Liver (tissue), 9 donors: ENCODE data around the gene FOXK1. TPM values are rescaled to one million over a fixed set of nuclear protein-coding genes. Genes with fewer than 3 reads are reported as not detected.

Experiments used
- DNase-seq: peaks from one replicate; pipeline ENCODE4 v3.0.0-alpha.2; 2017; ENCODE audit warnings: low spot score
- H3K27ac ChIP-seq, 2 donors: one replicate each; pipeline ENCODE4 v1.7.0; 2013; ENCODE audit warnings: inconsistent platforms in 2 of 2, low read length in 2 of 2, control low read depth in 1 of 2, low read depth in 1 of 2, mild to moderate bottlenecking in 1 of 2
- H3K27me3 ChIP-seq, 4 donors: one replicate each; pipeline versions ENCODE4 v1.6.1 to v1.7.0; 2013; ENCODE audit warnings: low read length in 3 of 4, inconsistent platforms in 1 of 4, mild to moderate bottlenecking in 1 of 4, moderate library complexity in 1 of 4; ENCODE audit not compliant: control insufficient read depth in 4 of 4, insufficient read depth in 4 of 4
- H3K36me3 ChIP-seq, 4 donors: one replicate each; pipeline versions ENCODE4 v1.6.1 to v1.7.0; 2013; ENCODE audit warnings: low read length in 3 of 4, mild to moderate bottlenecking in 3 of 4, low read depth in 1 of 4, moderate library complexity in 1 of 4; ENCODE audit not compliant: control insufficient read depth in 4 of 4, insufficient read depth in 3 of 4
- H3K4me1 ChIP-seq, 4 donors: one replicate each; pipeline versions ENCODE4 v1.6.1 to v1.7.0; 2013; ENCODE audit warnings: low read length in 3 of 4, mild to moderate bottlenecking in 3 of 4, moderate library complexity in 1 of 4; ENCODE audit not compliant: control insufficient read depth in 4 of 4, insufficient read depth in 4 of 4
- H3K4me3 ChIP-seq, 3 donors: one replicate each; pipeline versions ENCODE4 v1.6.1 to v1.7.0; 2013; ENCODE audit warnings: low read length in 3 of 3, control low read depth in 1 of 3, low read depth in 1 of 3, mild to moderate bottlenecking in 1 of 3
- H3K9ac ChIP-seq, 2 donors: one replicate each; pipeline ENCODE4 v1.7.0; 2013; ENCODE audit warnings: low read length in 2 of 2, mild to moderate bottlenecking in 2 of 2, moderate library complexity in 2 of 2, control low read depth in 1 of 2, low read depth in 1 of 2
- H3K9me3 ChIP-seq, 4 donors: one replicate each; pipeline versions ENCODE4 v1.6.1 to v1.7.0; 2013; ENCODE audit warnings: low read length in 3 of 4; ENCODE audit not compliant: control insufficient read depth in 4 of 4
- FOXA1 ChIP-seq: IDR thresholded peaks from 2 replicates; pipeline ENCODE4 v1.6.1; 2016; ENCODE audit warnings: antibody characterized with exemption
- FOXA2 ChIP-seq: IDR thresholded peaks from 2 replicates; pipeline ENCODE4 v1.6.1; 2016; ENCODE audit warnings: antibody characterized with exemption
- GABPA ChIP-seq, 2 donors: IDR thresholded peaks in 1 of 2; conservative IDR thresholded peaks in 1 of 2; 2 replicates each; pipeline ENCODE4 v1.6.1; 2016; ENCODE audit warnings: antibody characterized with exemption in 2 of 2, mild to moderate bottlenecking in 1 of 2, moderate library complexity in 1 of 2
- HNF4A ChIP-seq, 2 donors: conservative IDR thresholded peaks; 2 replicates each; pipeline ENCODE4 v1.6.1; 2016; ENCODE audit warnings: antibody characterized with exemption in 2 of 2, mild to moderate bottlenecking in 2 of 2
- HNF4G ChIP-seq: IDR thresholded peaks from 2 replicates; pipeline ENCODE4 v1.6.1; 2016; ENCODE audit warnings: antibody characterized with exemption
- NR2F2 ChIP-seq: IDR thresholded peaks from 2 replicates; pipeline ENCODE4 v1.6.1; 2016; ENCODE audit warnings: antibody characterized with exemption
- RXRA ChIP-seq, 2 donors: IDR thresholded peaks; 2 replicates each; pipeline ENCODE4 v1.6.1; 2017 to 2018; ENCODE audit warnings: antibody characterized with exemption in 2 of 2, mild to moderate bottlenecking in 1 of 2
- SP1 ChIP-seq: IDR thresholded peaks from 2 replicates; pipeline ENCODE4 v1.6.1; 2018; ENCODE audit warnings: antibody characterized with exemption, mild to moderate bottlenecking
- TAF1 ChIP-seq: conservative IDR thresholded peaks from 2 replicates; pipeline ENCODE4 v1.6.1; 2016; ENCODE audit warnings: antibody characterized with exemption, mild to moderate bottlenecking
- YY1 ChIP-seq: IDR thresholded peaks from 2 replicates; pipeline ENCODE4 v1.6.1; 2016; ENCODE audit warnings: antibody characterized with exemption, mild to moderate bottlenecking
- WGBS: extraction: QIAGEN DNeasy Blood & Tissue Kit; methylation state at CpG from one replicate; pipeline ENCODE4 v1.1.7; 2013; 5-methylcytosine and 5-hydroxymethylcytosine counted together
- polyA plus RNA-seq, 2 donors: library from polyadenylated mRNA; stranded (reverse) in 1 of 2; unstranded in 1 of 2; fragments of 200-250 nt in 1 of 2; fragments of >200 nt in 1 of 2; fragmentation: Nextera tagmentation in 1 of 2; extraction: Ambion mirVana in 1 of 2; gene quantifications; one replicate each; pipeline versions ENCODE4 v1.2.1 to v1.2.3, GENCODE V29; 2013 to 2015
- total RNA-seq, 2 donors: library from RNA; depleted of rRNA; stranded (reverse); fragments of >200 nt; gene quantifications; one replicate each; pipeline ENCODE4 v1.2.3, GENCODE V29; 2014
- TF ChIP-seq, protein P1 (sequence below): fragments of 150-350 bp; IDR thresholded peaks from 2 replicates; pipeline ENCODE4 v1.5.1; 2017; ENCODE audit warnings: improper control_type of control experiment, low read depth, low read length; ENCODE audit not compliant: missing input control
- TF ChIP-seq, protein P2 (sequence below): IDR thresholded peaks from 2 replicates; pipeline ENCODE4 v1.6.1; 2016; ENCODE audit warnings: antibody characterized with exemption
- TF ChIP-seq, protein P3 (sequence below): IDR thresholded peaks from 2 replicates; pipeline ENCODE4 v1.6.1; 2016; ENCODE audit warnings: antibody characterized with exemption
- TF ChIP-seq, protein P4 (sequence below): IDR thresholded peaks from 2 replicates; pipeline ENCODE4 v1.6.1; 2016; ENCODE audit warnings: antibody characterized with exemption, mild to moderate bottlenecking
- TF ChIP-seq, protein P5 (sequence below): IDR thresholded peaks from 2 replicates; pipeline ENCODE4 v1.6.1; 2016; ENCODE audit warnings: antibody characterized with exemption
- donor health status: healthy.
- donor health status: healthy.
- donor health status: healthy.
- donor health status: healthy.
- donor health status: healthy.

FOXK1 gene
- total and polyA plus RNA-seq, 4 donors: 1.2 to 8.5 (median 4.4) TPM

DNA sequence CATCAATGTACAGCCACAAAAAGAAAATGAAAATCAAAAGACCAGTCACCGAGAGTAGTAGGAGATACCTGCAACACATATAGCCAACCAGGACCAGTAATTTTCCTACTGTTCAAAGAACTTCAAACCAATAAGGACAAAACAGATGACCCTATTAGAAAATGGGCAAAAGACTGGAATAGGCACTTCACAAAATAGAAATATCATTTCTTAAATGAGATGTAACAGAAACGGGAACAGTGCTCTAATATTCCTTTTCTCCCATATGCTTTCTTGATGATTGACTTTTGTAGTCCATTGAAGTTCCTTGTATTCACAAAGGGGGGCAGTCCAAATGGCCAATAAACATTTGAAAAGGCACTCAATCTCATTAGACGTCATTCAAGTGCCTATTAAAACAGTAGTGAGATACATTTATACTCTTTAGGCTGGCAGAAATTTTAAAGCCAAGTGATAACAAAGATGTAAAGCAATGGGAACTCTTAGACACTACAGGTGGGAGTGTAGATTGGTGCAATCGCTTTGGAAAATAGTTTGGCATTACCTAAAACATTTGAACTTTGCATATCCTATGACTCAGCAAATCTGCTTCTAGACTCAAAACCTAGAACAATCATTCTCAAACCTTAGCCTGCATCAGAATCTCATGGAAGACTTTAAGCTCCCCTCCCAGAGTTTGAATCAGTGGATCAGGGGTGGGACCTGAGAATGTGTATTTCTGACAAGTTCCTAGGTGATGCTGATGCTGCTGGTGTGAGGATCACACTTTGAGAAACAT is 24.3 kb upstream of the FOXK1 start (continued):
- TF ChIP-seq, protein P1, sequence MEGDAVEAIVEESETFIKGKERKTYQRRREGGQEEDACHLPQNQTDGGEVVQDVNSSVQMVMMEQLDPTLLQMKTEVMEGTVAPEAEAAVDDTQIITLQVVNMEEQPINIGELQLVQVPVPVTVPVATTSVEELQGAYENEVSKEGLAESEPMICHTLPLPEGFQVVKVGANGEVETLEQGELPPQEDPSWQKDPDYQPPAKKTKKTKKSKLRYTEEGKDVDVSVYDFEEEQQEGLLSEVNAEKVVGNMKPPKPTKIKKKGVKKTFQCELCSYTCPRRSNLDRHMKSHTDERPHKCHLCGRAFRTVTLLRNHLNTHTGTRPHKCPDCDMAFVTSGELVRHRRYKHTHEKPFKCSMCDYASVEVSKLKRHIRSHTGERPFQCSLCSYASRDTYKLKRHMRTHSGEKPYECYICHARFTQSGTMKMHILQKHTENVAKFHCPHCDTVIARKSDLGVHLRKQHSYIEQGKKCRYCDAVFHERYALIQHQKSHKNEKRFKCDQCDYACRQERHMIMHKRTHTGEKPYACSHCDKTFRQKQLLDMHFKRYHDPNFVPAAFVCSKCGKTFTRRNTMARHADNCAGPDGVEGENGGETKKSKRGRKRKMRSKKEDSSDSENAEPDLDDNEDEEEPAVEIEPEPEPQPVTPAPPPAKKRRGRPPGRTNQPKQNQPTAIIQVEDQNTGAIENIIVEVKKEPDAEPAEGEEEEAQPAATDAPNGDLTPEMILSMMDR: no peak
- TF ChIP-seq RXRA (IDR thresholded peaks at IDR 0.05) (no peak), FOXA1 (no peak), YY1 (no peak), HNF4A (conservative IDR thresholded peaks at IDR 0.05) (no peak), TAF1 (no peak), FOXA2 (no peak)
- TF ChIP-seq, protein P2, sequence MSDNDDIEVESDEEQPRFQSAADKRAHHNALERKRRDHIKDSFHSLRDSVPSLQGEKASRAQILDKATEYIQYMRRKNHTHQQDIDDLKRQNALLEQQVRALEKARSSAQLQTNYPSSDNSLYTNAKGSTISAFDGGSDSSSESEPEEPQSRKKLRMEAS: no peak
- TF ChIP-seq, protein P3, sequence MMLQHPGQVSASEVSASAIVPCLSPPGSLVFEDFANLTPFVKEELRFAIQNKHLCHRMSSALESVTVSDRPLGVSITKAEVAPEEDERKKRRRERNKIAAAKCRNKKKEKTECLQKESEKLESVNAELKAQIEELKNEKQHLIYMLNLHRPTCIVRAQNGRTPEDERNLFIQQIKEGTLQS: no peak

DNA sequence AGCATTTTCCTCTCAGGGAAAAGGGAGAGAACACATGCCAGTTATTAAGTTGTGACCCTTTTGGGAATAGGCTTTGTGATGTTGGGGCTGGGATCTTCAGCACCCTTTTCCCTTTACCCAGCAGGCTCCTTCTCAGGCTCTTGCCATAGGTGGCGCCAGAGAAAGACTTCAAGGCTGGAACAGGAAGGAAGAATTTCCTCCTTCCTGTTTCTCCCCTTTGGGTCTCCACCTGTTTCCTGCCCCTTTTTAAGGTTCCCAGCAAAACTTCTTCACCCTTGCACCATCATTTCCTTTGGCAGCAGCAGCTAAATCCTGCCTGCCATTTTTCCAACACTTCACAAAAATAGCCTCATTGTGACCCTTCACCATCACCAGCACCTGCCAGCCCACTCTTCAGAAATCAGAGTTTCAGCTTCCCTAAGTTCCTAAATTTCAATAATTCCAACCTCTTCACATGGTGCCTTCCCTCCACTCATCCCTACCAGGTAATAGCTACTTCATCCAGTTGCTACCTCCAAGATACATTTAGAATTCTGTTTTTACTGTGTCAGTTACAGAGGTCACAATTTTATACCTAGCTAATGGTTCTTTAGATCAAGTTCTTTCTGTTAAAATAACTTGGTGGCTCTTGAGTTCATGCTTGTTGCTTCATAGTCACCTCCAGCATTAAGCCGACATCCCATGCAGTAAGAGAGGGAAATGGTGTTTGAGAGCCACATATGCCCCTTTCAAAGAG is 22.4 kb upstream of the FOXK1 start:
- Histone ChIP-seq H3K27ac (no peak overlapping the region), H3K36me3 (no peaks in the 10 kb centered on the region), H3K9me3 (peaks cover 0 to 12% (median 6%) of the 10 kb centered on the region in 4 donors), H3K4me1 (no peaks in the 10 kb centered on the region), H3K9ac (no peak overlapping the region), H3K4me3 (no peak overlapping the region), H3K27me3 (no peaks in the 10 kb centered on the region)
- DNase-seq: no peak
- 74% methylated on average over 2 of the region's 2 CpGs for WGBS
- TF ChIP-seq, protein P3: no peak
- peak in 1 of 2 donors; percentile 27 for TF ChIP-seq GABPA (IDR thresholded peaks at IDR 0.05 in 1 of 2, conservative IDR thresholded peaks at IDR 0.05 in 1 of 2)

DNA sequence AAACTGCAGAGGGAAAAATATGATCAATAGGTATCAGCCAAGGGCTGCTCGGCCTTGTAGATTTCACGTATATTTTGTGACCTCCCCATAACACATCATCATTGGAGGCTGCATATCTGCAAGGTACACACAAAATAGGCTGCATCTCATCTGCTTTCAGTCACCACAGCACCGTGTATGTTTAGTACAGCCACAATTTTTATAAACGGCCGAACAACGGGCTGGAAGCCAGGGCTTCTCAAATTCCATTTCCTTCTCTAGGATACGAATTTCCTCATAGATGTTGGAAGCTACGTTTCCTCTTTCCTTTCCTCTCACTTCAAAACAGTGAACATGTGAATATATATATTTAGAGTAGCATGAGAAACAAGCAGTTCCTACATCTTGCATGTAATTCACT is 20.2 kb upstream of the FOXK1 start:
- Histone ChIP-seq H3K4me1 (no peaks in the 10 kb centered on the region), H3K4me3 (no peak overlapping the region), H3K27me3 (no peaks in the 10 kb centered on the region), H3K9ac (no peak overlapping the region), H3K36me3 (no peaks in the 10 kb centered on the region), H3K27ac (no peak overlapping the region), H3K9me3 (peaks cover 0 to 12% (median 6%) of the 10 kb centered on the region in 4 donors)
- 60% methylated on average over 8 of the region's 8 CpGs for WGBS
- no peak for DNase-seq
- TF ChIP-seq NR2F2 (no peak), RXRA (IDR thresholded peaks at IDR 0.05) (no peak), HNF4A (conservative IDR thresholded peaks at IDR 0.05) (no peak), SP1 (no peak), TAF1 (no peak), GABPA (IDR thresholded peaks at IDR 0.05 in 1 of 2, conservative IDR thresholded peaks at IDR 0.05 in 1 of 2) (no peak), HNF4G (no peak), FOXA1 (no peak)
- TF ChIP-seq, protein P2: no peak
- TF ChIP-seq, protein P4, sequence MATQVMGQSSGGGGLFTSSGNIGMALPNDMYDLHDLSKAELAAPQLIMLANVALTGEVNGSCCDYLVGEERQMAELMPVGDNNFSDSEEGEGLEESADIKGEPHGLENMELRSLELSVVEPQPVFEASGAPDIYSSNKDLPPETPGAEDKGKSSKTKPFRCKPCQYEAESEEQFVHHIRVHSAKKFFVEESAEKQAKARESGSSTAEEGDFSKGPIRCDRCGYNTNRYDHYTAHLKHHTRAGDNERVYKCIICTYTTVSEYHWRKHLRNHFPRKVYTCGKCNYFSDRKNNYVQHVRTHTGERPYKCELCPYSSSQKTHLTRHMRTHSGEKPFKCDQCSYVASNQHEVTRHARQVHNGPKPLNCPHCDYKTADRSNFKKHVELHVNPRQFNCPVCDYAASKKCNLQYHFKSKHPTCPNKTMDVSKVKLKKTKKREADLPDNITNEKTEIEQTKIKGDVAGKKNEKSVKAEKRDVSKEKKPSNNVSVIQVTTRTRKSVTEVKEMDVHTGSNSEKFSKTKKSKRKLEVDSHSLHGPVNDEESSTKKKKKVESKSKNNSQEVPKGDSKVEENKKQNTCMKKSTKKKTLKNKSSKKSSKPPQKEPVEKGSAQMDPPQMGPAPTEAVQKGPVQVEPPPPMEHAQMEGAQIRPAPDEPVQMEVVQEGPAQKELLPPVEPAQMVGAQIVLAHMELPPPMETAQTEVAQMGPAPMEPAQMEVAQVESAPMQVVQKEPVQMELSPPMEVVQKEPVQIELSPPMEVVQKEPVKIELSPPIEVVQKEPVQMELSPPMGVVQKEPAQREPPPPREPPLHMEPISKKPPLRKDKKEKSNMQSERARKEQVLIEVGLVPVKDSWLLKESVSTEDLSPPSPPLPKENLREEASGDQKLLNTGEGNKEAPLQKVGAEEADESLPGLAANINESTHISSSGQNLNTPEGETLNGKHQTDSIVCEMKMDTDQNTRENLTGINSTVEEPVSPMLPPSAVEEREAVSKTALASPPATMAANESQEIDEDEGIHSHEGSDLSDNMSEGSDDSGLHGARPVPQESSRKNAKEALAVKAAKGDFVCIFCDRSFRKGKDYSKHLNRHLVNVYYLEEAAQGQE: no peak
- TF ChIP-seq, protein P5, sequence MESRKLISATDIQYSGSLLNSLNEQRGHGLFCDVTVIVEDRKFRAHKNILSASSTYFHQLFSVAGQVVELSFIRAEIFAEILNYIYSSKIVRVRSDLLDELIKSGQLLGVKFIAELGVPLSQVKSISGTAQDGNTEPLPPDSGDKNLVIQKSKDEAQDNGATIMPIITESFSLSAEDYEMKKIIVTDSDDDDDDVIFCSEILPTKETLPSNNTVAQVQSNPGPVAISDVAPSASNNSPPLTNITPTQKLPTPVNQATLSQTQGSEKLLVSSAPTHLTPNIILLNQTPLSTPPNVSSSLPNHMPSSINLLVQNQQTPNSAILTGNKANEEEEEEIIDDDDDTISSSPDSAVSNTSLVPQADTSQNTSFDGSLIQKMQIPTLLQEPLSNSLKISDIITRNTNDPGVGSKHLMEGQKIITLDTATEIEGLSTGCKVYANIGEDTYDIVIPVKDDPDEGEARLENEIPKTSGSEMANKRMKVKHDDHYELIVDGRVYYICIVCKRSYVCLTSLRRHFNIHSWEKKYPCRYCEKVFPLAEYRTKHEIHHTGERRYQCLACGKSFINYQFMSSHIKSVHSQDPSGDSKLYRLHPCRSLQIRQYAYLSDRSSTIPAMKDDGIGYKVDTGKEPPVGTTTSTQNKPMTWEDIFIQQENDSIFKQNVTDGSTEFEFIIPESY: no peak
